NT2/D1 (cell line): ENCODE data around the gene MLNR.

Source experiments
- SUZ12 ChIP-seq: IDR thresholded peaks from 2 replicates; pipeline ENCODE4 v1.6.1; 2011; ENCODE audit not compliant: insufficient read length, insufficient read depth; ENCODE audit errors: extremely low read depth
- YY1 ChIP-seq: IDR thresholded peaks from 2 replicates; pipeline ENCODE4 v1.6.1; 2011; ENCODE audit not compliant: insufficient read length, insufficient read depth
- ZNF274 ChIP-seq: IDR thresholded peaks from 2 replicates; pipeline ENCODE4 v1.6.1; 2011; ENCODE audit warnings: mild to moderate bottlenecking, low read depth, low read length

- TF ChIP-seq ZNF274 (no peak), YY1 (no peak), SUZ12 (no peak)
Measured at GRCh38 chr13:49208619-49209018, 11.5 kb upstream of the MLNR start.
